Karpas-422 (cell line): ENCODE data around the gene XRCC5. TPM values are rescaled to one million over a fixed set of nuclear protein-coding genes. Genes with fewer than 3 reads are reported as not detected.
"Not testable (repeated sequence)": the region's sequence is repeated elsewhere in the genome, so short reads cannot be mapped to it uniquely, and the experiment has no call there.

Experiments used
- DNase-seq: peaks from one replicate; pipeline ENCODE4 v3.0.0-alpha.2; 2015
- H2AFZ ChIP-seq: fragments of 200-600 bp; sonication (generic); 2 replicates; pipeline ENCODE4 v1.6.1; 2014; ENCODE audit warnings: antibody characterized with exemption, low read length, mixed read lengths
- H3K27ac ChIP-seq: fragments of 200-600 bp; sonication (generic); 2 replicates; pipeline ENCODE4 v1.5.1; 2014; ENCODE audit warnings: mild to moderate bottlenecking, low read length, moderate library complexity
- H3K27me3 ChIP-seq: fragments of 200-600 bp; sonication (generic); 2 replicates; pipeline ENCODE4 v1.6.1; 2014; ENCODE audit warnings: low read length, mixed read lengths
- H3K36me3 ChIP-seq: fragments of 200-600 bp; sonication (generic); 2 replicates; pipeline ENCODE4 v1.6.1; 2014; ENCODE audit warnings: low read length, mixed read lengths; ENCODE audit not compliant: insufficient read depth
- H3K4me1 ChIP-seq: fragments of 200-600 bp; sonication (generic); 2 replicates; pipeline ENCODE4 v1.6.1; 2014; ENCODE audit warnings: mild to moderate bottlenecking, low read length, mixed read lengths
- H3K4me2 ChIP-seq: fragments of 200-600 bp; sonication (generic); 2 replicates; pipeline ENCODE4 v1.6.1; 2014; ENCODE audit warnings: low read length, low read depth, mild to moderate bottlenecking; ENCODE audit not compliant: poor library complexity, severe bottlenecking
- H3K4me3 ChIP-seq: fragments of 200-600 bp; sonication (generic); 2 replicates; pipeline ENCODE4 v1.5.1; 2014; ENCODE audit warnings: mild to moderate bottlenecking, antibody characterized with exemption, low read length, mixed read lengths
- H3K79me2 ChIP-seq: fragments of 200-600 bp; sonication (generic); 2 replicates; pipeline ENCODE4 v1.6.1; 2014; ENCODE audit warnings: mild to moderate bottlenecking, low read length, mixed read lengths
- H3K9ac ChIP-seq: fragments of 200-600 bp; sonication (generic); 2 replicates; pipeline ENCODE4 v1.6.0; 2014; ENCODE audit warnings: low read length
- H3K9me2 ChIP-seq: fragments of 200-600 bp; sonication (generic), shearing (Covaris generic); replicated peaks from 2 replicates; pipeline ENCODE4 v1.6.0; 2014; ENCODE audit warnings: mild to moderate bottlenecking, low read length, moderate library complexity; ENCODE audit not compliant: insufficient read depth
- H3K9me3 ChIP-seq: fragments of 300-700, 200-600 bp; sonication (generic); 2 replicates; pipeline ENCODE4 v1.6.1; 2014; ENCODE audit warnings: low read length, mixed read lengths
- H4K20me1 ChIP-seq: fragments of 200-600 bp; sonication (generic); 2 replicates; pipeline ENCODE4 v1.6.1; 2014; ENCODE audit warnings: mild to moderate bottlenecking, antibody characterized with exemption, low read length, low read depth; ENCODE audit not compliant: insufficient read depth
- total RNA-seq: library from RNA; depleted of rRNA; stranded (reverse); fragments of >200 nt; shearing (Covaris generic); gene quantifications from 2 replicates; pipeline ENCODE4 v1.2.3, GENCODE V29; 2014; ENCODE audit warnings: low replicate concordance

Gene XRCC5
- total RNA-seq, 1 experiment from 2014 or later = 107 TPM

GRCh38 chr2:216133397-216133796, 24.2 kb downstream of the XRCC5 start:
- no peak overlapping the region for H2AFZ ChIP-seq
- peaks cover 82% of the 10 kb centered on the region for H3K79me2 ChIP-seq
- no peaks in the 10 kb centered on the region for H3K9me3 ChIP-seq
- H3K9ac ChIP-seq = no peak overlapping the region
- no peak overlapping the region for H3K4me2 ChIP-seq
- no peaks in the 10 kb centered on the region for H3K27me3 ChIP-seq
- H3K4me1 ChIP-seq = no peaks in the 10 kb centered on the region
- H3K4me3 ChIP-seq = no peak overlapping the region
- H4K20me1 ChIP-seq = peaks cover 23% of the 10 kb centered on the region
- peaks cover 80% of the 10 kb centered on the region for H3K36me3 ChIP-seq
- H3K9me2 ChIP-seq = no peaks in the 10 kb centered on the region
- H3K27ac ChIP-seq = no peak overlapping the region
- no peak for DNase-seq

- Histone ChIP-seq H3K4me3 (no peak overlapping the region), H3K79me2 (peaks cover 82% of the 10 kb centered on the region), H3K9me2 (no peaks in the 10 kb centered on the region), H3K36me3 (peaks cover 81% of the 10 kb centered on the region), H3K4me2 (no peak overlapping the region), H3K4me1 (no peaks in the 10 kb centered on the region), H2AFZ (no peak overlapping the region), H4K20me1 (peaks cover 22% of the 10 kb centered on the region), H3K9me3 (no peaks in the 10 kb centered on the region), H3K27ac (no peak overlapping the region), H3K27me3 (no peaks in the 10 kb centered on the region), H3K9ac (no peak overlapping the region)
- no peak for DNase-seq
Measured at GRCh38 chr2:216134958-216135541, 25.9 kb downstream of the XRCC5 start.

- H4K20me1 ChIP-seq = peaks cover 20% of the 10 kb centered on the region
Measured at GRCh38 chr2:216139884-216140283, 30.7 kb downstream of the XRCC5 start.

GRCh38 chr2:216141516-216141915, 32.4 kb downstream of the XRCC5 start:
- H3K27ac ChIP-seq = not testable (repeated sequence)
- peaks cover 21% of the 10 kb centered on the region for H4K20me1 ChIP-seq

More at GRCh38 chr2:216139884-216140283, 30.7 kb downstream of the XRCC5 start:
- DNase-seq = peak; percentile 61
- Histone ChIP-seq H3K4me1 (no peaks in the 10 kb centered on the region), H3K27me3 (no peaks in the 10 kb centered on the region), H3K27ac (no peak overlapping the region), H3K9me3 (no peaks in the 10 kb centered on the region), H2AFZ (no peak overlapping the region), H3K9ac (no peak overlapping the region), H3K4me3 (no peak overlapping the region), H3K36me3 (peaks cover 71% of the 10 kb centered on the region), H3K4me2 (no peak overlapping the region), H3K9me2 (no peaks in the 10 kb centered on the region), H3K79me2 (peaks cover 66% of the 10 kb centered on the region)

DNA sequence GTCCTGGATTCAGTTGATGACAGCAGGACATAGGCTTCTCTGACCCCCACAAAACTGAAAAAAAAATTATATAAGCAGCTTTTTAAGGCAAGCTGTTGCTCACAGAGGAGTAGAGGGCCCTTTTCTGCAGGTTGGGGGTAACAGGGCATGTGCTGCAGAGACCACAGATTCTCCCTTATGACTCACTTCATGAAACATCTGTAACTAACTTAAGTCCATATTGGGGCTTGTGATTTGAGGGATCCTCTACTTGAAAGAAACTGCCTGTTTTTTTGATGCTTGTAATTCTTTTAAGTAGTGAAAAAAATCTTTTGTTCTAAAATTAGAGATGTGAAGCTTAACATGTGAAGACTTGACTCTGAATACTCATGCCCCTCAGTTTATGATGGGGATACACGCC, 33.4 kb downstream of the XRCC5 start:
- Histone ChIP-seq H3K4me1 (no peaks in the 10 kb centered on the region), H3K9me3 (no peaks in the 10 kb centered on the region), H3K27me3 (no peaks in the 10 kb centered on the region), H3K27ac (no peak overlapping the region), H3K4me3 (no peak overlapping the region), H4K20me1 (peaks cover 20% of the 10 kb centered on the region), H3K79me2 (peaks cover 77% of the 10 kb centered on the region), H3K4me2 (no peak overlapping the region), H3K36me3 (peaks cover 80% of the 10 kb centered on the region), H3K9ac (no peak overlapping the region), H2AFZ (no peak overlapping the region), H3K9me2 (no peaks in the 10 kb centered on the region)
- no peak for DNase-seq

More at GRCh38 chr2:216141516-216141915, 32.4 kb downstream of the XRCC5 start:
- H3K4me2 ChIP-seq, H3K27me3 ChIP-seq, DNase-seq, H3K9me2 ChIP-seq, H3K9me3 ChIP-seq, H2AFZ ChIP-seq, H3K4me1 ChIP-seq, H3K9ac ChIP-seq, H3K4me3 ChIP-seq: not testable (repeated sequence)
- Histone ChIP-seq H3K79me2 (peaks cover 74% of the 10 kb centered on the region), H3K36me3 (peaks cover 81% of the 10 kb centered on the region)

DNA sequence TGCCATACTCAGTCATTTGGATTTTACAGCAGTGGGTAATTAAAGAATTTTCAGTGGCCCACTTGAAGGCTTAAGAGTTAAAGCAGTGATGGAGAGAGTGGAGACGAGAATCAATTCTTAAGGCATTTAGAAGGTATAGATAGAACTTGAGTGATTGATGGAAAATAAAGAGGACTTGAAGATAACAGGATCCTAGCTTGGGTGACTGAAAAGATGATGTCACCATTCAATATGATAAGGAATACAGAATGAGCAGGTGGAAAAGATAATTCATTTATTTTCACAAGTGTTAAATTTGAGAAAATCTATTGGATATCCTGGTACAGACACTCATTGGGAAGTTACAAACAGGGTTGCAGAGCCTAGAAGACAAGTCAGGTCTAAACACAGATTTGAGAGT, 35.2 kb downstream of the XRCC5 start:
- DNase-seq = no peak
- no peak overlapping the region for H3K4me3 ChIP-seq
- H3K27me3 ChIP-seq = no peaks in the 10 kb centered on the region
- no peaks in the 10 kb centered on the region for H3K4me1 ChIP-seq
- no peaks in the 10 kb centered on the region for H3K9me2 ChIP-seq
- H3K79me2 ChIP-seq = peaks cover 80% of the 10 kb centered on the region
- H3K9ac ChIP-seq = no peak overlapping the region
- H2AFZ ChIP-seq = no peak overlapping the region
- no peaks in the 10 kb centered on the region for H3K9me3 ChIP-seq
- no peak overlapping the region for H3K4me2 ChIP-seq
- H4K20me1 ChIP-seq = peaks cover 18% of the 10 kb centered on the region; the same call in 1 of the 2 replicates
- H3K36me3 ChIP-seq = peaks cover 84% of the 10 kb centered on the region; the same call in 1 of the 2 replicates
- H3K27ac ChIP-seq = no peak overlapping the region

DNA sequence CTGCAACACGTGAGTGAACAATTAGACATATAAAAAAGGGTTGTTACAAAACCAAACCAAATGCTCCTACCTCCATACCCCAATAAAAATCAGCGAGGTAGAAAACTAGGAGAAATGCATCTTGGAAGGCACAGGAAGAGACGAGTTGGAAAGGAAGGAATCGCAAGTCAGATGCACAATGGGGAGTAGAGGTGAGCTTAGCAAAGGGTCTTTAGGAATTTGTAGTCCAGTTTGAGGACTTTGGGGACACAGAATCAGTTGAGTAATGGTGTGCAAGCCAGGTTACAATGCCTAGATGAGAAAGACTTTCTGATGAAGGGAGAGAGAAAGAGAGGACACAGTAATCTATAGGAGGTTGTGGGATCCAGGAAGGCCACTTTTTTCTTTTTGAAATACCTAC, 35.7 kb downstream of the XRCC5 start:
- Histone ChIP-seq H2AFZ (no peak overlapping the region), H4K20me1 (peaks cover 17% of the 10 kb centered on the region; the same call in 1 of the 2 replicates), H3K36me3 (peaks cover 84% of the 10 kb centered on the region), H3K27me3 (no peaks in the 10 kb centered on the region), H3K79me2 (peaks cover 80% of the 10 kb centered on the region), H3K4me3 (no peak overlapping the region), H3K9me2 (no peaks in the 10 kb centered on the region), H3K9me3 (no peaks in the 10 kb centered on the region), H3K9ac (no peak overlapping the region), H3K4me1 (no peaks in the 10 kb centered on the region), H3K27ac (no peak overlapping the region), H3K4me2 (no peak overlapping the region)
- DNase-seq = no peak

GRCh38 chr2:216146573-216146972, 37.4 kb downstream of the XRCC5 start:
- no peaks in the 10 kb centered on the region for H3K9me3 ChIP-seq
- no peaks in the 10 kb centered on the region for H3K4me1 ChIP-seq
- H3K79me2 ChIP-seq = peaks cover 85% of the 10 kb centered on the region
- H3K4me3 ChIP-seq = no peak overlapping the region
- H3K27me3 ChIP-seq = no peaks in the 10 kb centered on the region
- H4K20me1 ChIP-seq = peaks cover 17% of the 10 kb centered on the region; the same call in 1 of the 2 replicates
- peaks cover 87% of the 10 kb centered on the region for H3K36me3 ChIP-seq
- no peak for DNase-seq
- no peaks in the 10 kb centered on the region for H3K9me2 ChIP-seq
- no peak overlapping the region for H2AFZ ChIP-seq
- no peak overlapping the region for H3K27ac ChIP-seq
- no peak overlapping the region for H3K9ac ChIP-seq
- no peak overlapping the region for H3K4me2 ChIP-seq
